Mucosa of rectum (tissue), 2 donors: ENCODE results near the gene ADAM15.

ENCODE experiments used
- H3K27ac ChIP-seq, 2 donors: one replicate each; pipeline ENCODE4 v1.7.0; 2013; ENCODE audit warnings: inconsistent platforms in 2 of 2, low read depth in 2 of 2, low read length in 2 of 2
- H3K27me3 ChIP-seq, 2 donors: one replicate each; pipeline ENCODE4 v1.7.0; 2013; ENCODE audit warnings: low read length in 2 of 2; ENCODE audit not compliant: control insufficient read depth in 2 of 2, insufficient read depth in 2 of 2
- H3K36me3 ChIP-seq, 2 donors: one replicate each; pipeline ENCODE4 v1.7.0; 2013; ENCODE audit warnings: low read length in 2 of 2; ENCODE audit not compliant: control insufficient read depth in 2 of 2, insufficient read depth in 2 of 2
- H3K4me1 ChIP-seq, 2 donors: one replicate each; pipeline ENCODE4 v1.7.0; 2013; ENCODE audit warnings: low read length in 2 of 2, mild to moderate bottlenecking in 1 of 2; ENCODE audit not compliant: control insufficient read depth in 2 of 2, insufficient read depth in 2 of 2
- H3K4me3 ChIP-seq, 2 donors: one replicate each; pipeline ENCODE4 v1.7.0; 2013; ENCODE audit warnings: low read length in 2 of 2
- H3K9ac ChIP-seq, 2 donors: one replicate each; pipeline ENCODE4 v1.7.0; 2013; ENCODE audit warnings: low read length in 2 of 2, low read depth in 1 of 2, mild to moderate bottlenecking in 1 of 2
- H3K9me3 ChIP-seq, 2 donors: one replicate each; pipeline ENCODE4 v1.7.0; 2013; ENCODE audit warnings: low read length in 2 of 2; ENCODE audit not compliant: control insufficient read depth in 2 of 2
- donor health status: healthy.
- donor health status: Normal muscosa, but diverticular disease.

Gene ADAM15

GRCh38 chr1:155005076-155006011 is 45.8 kb upstream of the ADAM15 start:
- H3K9ac ChIP-seq = peak overlapping the region; percentile 92 to 100
- no peaks in the 10 kb centered on the region for H3K9me3 ChIP-seq
- peaks cover 0 to 7% of the 10 kb centered on the region in 2 donors for H3K36me3 ChIP-seq
- H3K4me3 ChIP-seq = peak overlapping the region; percentile 95 to 100
- H3K27me3 ChIP-seq = no peaks in the 10 kb centered on the region
- peak overlapping the region; percentile 98 to 99 for H3K27ac ChIP-seq
- H3K4me1 ChIP-seq = peaks cover 45 to 60% of the 10 kb centered on the region in 2 donors

- Histone ChIP-seq H3K4me1 (peaks cover 56 to 71% of the 10 kb centered on the region in 2 donors), H3K4me3 (peak overlapping the region; percentile 19 to 48)
Measured at GRCh38 chr1:155006601-155007101, 44.5 kb upstream of the ADAM15 start.

GRCh38 chr1:155007251-155007828 is 43.8 kb upstream of the ADAM15 start:
- H3K27ac ChIP-seq = peak overlapping the region; percentile 98 to 99
- H3K36me3 ChIP-seq = peaks cover 3 to 14% of the 10 kb centered on the region in 2 donors
- no peaks in the 10 kb centered on the region for H3K27me3 ChIP-seq
- H3K9ac ChIP-seq = peak overlapping the region; percentile 68 to 100
- H3K4me1 ChIP-seq = peaks cover 63 to 78% of the 10 kb centered on the region in 2 donors
- H3K9me3 ChIP-seq = no peaks in the 10 kb centered on the region
- H3K4me3 ChIP-seq = peak overlapping the region; percentile 65 to 67

More at GRCh38 chr1:155006601-155007101, 44.5 kb upstream of the ADAM15 start:
- Histone ChIP-seq H3K36me3 (peaks cover 2 to 14% of the 10 kb centered on the region in 2 donors), H3K27ac (peak overlapping the region; percentile 98 to 99), H3K9me3 (no peaks in the 10 kb centered on the region), H3K9ac (peak overlapping the region; percentile 48 to 100), H3K27me3 (no peaks in the 10 kb centered on the region)

DNA sequence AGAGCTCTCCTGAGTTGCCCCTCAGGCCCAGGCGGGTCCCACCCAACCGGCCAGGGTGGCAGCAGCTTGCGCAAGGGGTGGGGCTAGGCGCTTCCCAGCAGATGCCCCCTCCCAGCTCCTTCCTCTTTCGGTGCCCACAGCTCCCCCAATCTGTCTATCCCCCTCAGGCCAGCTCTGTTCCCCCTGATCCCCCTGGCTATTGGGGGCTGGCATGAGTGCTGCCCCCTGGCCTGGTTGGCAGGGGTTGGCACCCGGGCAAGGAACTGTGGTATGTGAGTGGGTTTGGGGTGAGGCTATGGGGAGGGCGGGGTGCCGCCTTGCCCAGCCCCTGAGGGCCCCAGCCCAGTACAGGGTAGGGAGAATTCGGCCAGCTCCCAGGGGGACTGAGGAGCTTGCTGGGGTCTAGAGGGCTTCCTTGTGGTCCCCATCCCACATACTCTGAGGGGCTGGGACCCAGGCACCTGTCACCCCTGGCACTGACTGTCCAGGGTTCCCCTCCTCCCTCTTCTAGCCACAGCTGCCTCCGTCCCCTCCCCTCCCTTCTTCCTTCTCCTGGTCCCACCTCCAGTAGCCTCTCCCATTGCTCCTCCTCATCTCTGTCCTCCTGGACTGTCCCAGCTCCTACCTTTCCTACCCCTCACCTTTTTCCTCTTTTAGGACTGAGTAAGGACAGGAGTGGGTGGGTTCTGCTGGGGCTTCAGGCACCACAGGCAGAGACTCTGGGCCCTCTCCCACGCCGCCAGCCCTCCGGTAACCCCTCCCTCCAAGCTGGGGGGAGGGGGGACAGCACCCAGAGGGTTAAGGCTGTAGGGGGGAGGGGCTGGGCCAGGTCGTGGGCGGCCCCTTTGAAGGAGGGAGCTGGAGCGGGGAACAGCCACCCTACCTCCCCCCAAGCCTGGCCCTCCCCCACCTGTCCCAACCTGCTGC is 42.8 kb upstream of the ADAM15 start:
- peak overlapping the region; percentile 68 to 100 for H3K9ac ChIP-seq

GRCh38 chr1:155009221-155009711 is 41.9 kb upstream of the ADAM15 start:
- Histone ChIP-seq H3K9ac (peak overlapping the region; percentile 68 to 100), H3K4me1 (peaks cover 72 to 92% of the 10 kb centered on the region in 2 donors), H3K27ac (peak overlapping the region; percentile 98 to 99), H3K36me3 (peaks cover 16 to 17% of the 10 kb centered on the region in 2 donors), H3K27me3 (no peaks in the 10 kb centered on the region), H3K9me3 (no peaks in the 10 kb centered on the region), H3K4me3 (peak overlapping the region; percentile 65 to 67)

More for the DNA sequence above, 42.8 kb upstream of the ADAM15 start:
- H3K4me3 ChIP-seq = peak overlapping the region; percentile 65 to 67
- H3K27me3 ChIP-seq = no peaks in the 10 kb centered on the region
- no peaks in the 10 kb centered on the region for H3K9me3 ChIP-seq
- H3K36me3 ChIP-seq = peaks cover 9 to 11% of the 10 kb centered on the region in 2 donors
- peaks cover 72 to 88% of the 10 kb centered on the region in 2 donors for H3K4me1 ChIP-seq
- H3K27ac ChIP-seq = peak overlapping the region; percentile 98 to 99

DNA sequence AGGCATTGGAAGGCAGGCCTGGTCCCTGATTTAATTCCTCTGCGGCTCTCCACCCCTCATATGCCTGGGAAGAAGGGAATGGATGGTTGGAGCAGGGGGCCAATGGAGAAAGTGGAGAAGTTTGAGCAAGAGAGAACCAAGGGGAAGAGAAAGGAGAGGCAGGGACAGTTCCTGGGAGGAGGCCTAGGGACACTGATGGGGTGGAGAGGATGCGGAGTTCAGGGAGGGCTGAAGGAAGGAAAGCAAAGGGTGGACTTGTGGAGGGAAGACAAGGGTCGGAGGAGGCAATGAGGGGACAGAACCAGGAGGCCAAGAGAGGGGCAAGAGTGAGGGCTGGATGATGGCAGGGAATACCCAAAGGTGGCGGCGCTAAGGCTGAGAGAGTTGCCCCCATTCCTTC is 41.4 kb upstream of the ADAM15 start:
- peaks cover 69 to 88% of the 10 kb centered on the region in 2 donors for H3K4me1 ChIP-seq
- H3K27me3 ChIP-seq = no peaks in the 10 kb centered on the region
- peak overlapping the region; percentile 65 to 67 for H3K4me3 ChIP-seq
- peak overlapping the region; percentile 98 to 99 for H3K27ac ChIP-seq
- peak overlapping the region; percentile 54 to 100 for H3K9ac ChIP-seq
- peaks cover 20 to 22% of the 10 kb centered on the region in 2 donors for H3K36me3 ChIP-seq
- no peaks in the 10 kb centered on the region for H3K9me3 ChIP-seq

DNA sequence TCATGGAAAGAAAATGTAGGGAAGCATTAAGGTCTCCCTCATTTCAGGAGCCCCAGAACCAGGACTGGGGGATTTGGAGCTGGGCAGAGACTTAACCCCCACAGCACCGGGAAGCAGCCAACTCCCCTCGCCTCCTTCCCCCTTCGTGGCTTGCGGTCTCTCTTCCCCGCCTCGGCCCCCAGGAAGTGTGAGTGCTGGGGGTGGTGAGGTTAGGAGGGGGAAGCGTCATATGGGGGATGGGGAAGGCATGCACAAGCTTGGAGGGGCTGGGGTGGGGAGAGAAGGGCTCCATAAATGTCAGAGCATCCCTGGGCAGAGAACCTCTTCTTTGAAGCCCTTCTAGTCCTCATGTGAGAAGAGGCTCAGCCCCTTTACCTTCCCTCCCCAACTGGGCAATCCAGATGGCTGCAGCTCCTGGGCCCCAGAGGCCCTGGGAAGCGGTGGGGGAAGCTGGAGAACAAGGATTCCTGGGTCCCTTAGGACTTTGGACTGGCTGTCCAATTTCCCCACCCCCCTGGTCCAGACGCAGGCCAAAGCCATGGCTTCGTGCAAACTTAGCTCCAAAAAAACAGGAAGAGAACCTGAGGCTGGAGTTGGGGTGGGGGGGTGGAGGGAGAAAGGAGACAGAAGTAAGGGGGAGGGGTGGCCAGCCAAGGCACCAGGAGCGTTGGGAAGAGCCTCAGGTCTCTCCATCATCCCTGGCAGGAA is 40.8 kb upstream of the ADAM15 start:
- Histone ChIP-seq H3K27me3 (no peaks in the 10 kb centered on the region), H3K9me3 (no peaks in the 10 kb centered on the region), H3K36me3 (peaks cover 25 to 28% of the 10 kb centered on the region in 2 donors), H3K9ac (peak overlapping the region; percentile 54 to 100), H3K4me3 (peak overlapping the region; percentile 65 to 67), H3K27ac (peak overlapping the region; percentile 98 to 99), H3K4me1 (peaks cover 66 to 82% of the 10 kb centered on the region in 2 donors)

GRCh38 chr1:155011004-155011416 is 40.1 kb upstream of the ADAM15 start:
- Histone ChIP-seq H3K36me3 (peaks cover 32 to 34% of the 10 kb centered on the region in 2 donors), H3K9ac (peak overlapping the region; percentile 58 to 60), H3K9me3 (no peaks in the 10 kb centered on the region), H3K4me1 (peaks cover 64 to 78% of the 10 kb centered on the region in 2 donors), H3K4me3 (peak overlapping the region; percentile 22 to 67), H3K27ac (peak overlapping the region; percentile 98 to 99), H3K27me3 (no peaks in the 10 kb centered on the region)
